HFFc6 (cell line): Measurements from ENCODE around the gene TRAPPC3. TPM values are rescaled to one million over a fixed set of nuclear protein-coding genes. Genes with fewer than 3 reads are reported as not detected.

Experiments
- DNase-seq: peaks from one replicate; pipeline ENCODE4 v3.0.0-alpha.2; 2018
- H3K27ac Mint-ChIP-seq: 2 replicates; pipeline ENCODE4 v1.8.0; 2020; ENCODE audit warnings: mild to moderate bottlenecking, mixed read lengths
- H3K27me3 Mint-ChIP-seq: 2 replicates; pipeline ENCODE4 v1.8.0; 2021; ENCODE audit warnings: mild to moderate bottlenecking, moderate library complexity, mixed read lengths; ENCODE audit not compliant: insufficient read depth
- H3K36me3 Mint-ChIP-seq: 2 replicates; pipeline ENCODE4 v1.8.0; 2021; ENCODE audit warnings: low read depth, mixed read lengths
- H3K4me1 Mint-ChIP-seq: 2 replicates; pipeline ENCODE4 v1.8.0; 2020; ENCODE audit warnings: low read depth, mixed read lengths
- H3K4me3 Mint-ChIP-seq: 2 replicates; pipeline ENCODE4 v1.8.0; 2020; ENCODE audit warnings: mild to moderate bottlenecking, moderate library complexity, mixed read lengths
- H3K9me3 Mint-ChIP-seq: 2 replicates; pipeline ENCODE4 v1.8.0; 2020; ENCODE audit warnings: mild to moderate bottlenecking, mixed read lengths
- total RNA-seq, 6 experiments: library from RNA; stranded (reverse); fragmentation: NEBNext Ultra II Directional; extraction: Animal tissue kit (Norgen Biotek cat#: 25700); gene quantifications; 2 replicates in 1 of 6; 3 replicates in 5 of 6; pipeline ENCODE4 v1.2.3, GENCODE V29; 2021
- TF ChIP-seq, protein P1 (sequence below): fragments of 200-600 bp; sonication (generic); IDR thresholded peaks from 2 replicates; pipeline ENCODE4 v1.5.0; 2021; ENCODE audit warnings: antibody characterized with exemption, mild to moderate bottlenecking

TRAPPC3 gene
- total RNA-seq, 6 experiments from 2014 or later, result 76.6 to 93.4 (median 78.6) TPM

DNA sequence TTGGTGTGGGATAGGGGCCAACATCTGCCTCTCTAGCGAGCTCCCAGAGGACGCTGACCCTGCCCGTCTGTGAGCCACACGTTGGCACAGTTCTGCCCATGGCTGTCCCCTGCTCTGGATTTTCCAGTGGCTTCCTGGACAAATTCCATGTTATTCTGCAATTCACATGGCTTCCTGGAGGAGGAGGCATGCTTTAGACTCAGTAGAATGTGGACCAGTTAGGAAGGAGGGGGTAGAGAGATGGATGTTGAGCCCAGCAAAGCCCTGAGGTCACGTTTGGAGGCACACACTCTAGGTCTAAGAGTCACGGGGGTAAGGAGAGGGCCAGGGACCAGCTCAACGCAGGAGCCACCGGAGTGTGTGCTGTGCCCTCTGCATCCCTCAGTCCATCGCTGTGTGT lies 36.5 kb downstream of the TRAPPC3 start:
- Mint-ChIP-seq H3K4me1 (peaks cover 77% of the 10 kb centered on the region), H3K27me3 (peaks cover 1% of the 10 kb centered on the region), H3K4me3 (no peak overlapping the region), H3K9me3 (no peaks in the 10 kb centered on the region), H3K27ac (no peak overlapping the region), H3K36me3 (no peaks in the 10 kb centered on the region)
- no peak for DNase-seq
- TF ChIP-seq, protein P1, sequence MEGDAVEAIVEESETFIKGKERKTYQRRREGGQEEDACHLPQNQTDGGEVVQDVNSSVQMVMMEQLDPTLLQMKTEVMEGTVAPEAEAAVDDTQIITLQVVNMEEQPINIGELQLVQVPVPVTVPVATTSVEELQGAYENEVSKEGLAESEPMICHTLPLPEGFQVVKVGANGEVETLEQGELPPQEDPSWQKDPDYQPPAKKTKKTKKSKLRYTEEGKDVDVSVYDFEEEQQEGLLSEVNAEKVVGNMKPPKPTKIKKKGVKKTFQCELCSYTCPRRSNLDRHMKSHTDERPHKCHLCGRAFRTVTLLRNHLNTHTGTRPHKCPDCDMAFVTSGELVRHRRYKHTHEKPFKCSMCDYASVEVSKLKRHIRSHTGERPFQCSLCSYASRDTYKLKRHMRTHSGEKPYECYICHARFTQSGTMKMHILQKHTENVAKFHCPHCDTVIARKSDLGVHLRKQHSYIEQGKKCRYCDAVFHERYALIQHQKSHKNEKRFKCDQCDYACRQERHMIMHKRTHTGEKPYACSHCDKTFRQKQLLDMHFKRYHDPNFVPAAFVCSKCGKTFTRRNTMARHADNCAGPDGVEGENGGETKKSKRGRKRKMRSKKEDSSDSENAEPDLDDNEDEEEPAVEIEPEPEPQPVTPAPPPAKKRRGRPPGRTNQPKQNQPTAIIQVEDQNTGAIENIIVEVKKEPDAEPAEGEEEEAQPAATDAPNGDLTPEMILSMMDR, result no peak

DNA sequence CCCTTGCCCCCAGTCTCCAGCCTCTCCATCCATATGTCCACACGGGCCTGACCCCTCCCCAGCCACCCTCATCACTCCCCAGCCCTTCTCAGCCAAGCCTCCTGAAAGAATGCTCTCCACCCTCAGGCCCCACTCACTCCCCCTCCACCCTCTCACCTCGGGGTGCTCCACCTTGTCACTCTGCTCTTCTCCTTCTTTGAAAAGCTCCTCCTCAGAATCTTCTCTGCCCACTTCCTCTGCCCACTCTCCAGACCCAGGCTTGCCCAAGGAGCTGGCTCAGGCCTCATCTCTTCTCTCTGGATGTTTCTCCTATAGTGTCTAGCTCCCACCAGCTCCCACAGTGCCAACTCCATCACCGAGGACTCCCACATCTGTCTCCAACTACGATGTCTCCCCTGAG lies 38.1 kb downstream of the TRAPPC3 start:
- no peaks in the 10 kb centered on the region for H3K9me3 Mint-ChIP-seq
- no peak for DNase-seq
- H3K27ac Mint-ChIP-seq, result peak overlapping the region; percentile 33; the same call in 1 of the 2 replicates
- TF ChIP-seq, protein P1, result no peak
- peaks cover 1% of the 10 kb centered on the region for H3K27me3 Mint-ChIP-seq
- peaks cover 69% of the 10 kb centered on the region for H3K4me1 Mint-ChIP-seq
- no peak overlapping the region for H3K4me3 Mint-ChIP-seq
- no peaks in the 10 kb centered on the region for H3K36me3 Mint-ChIP-seq

DNA sequence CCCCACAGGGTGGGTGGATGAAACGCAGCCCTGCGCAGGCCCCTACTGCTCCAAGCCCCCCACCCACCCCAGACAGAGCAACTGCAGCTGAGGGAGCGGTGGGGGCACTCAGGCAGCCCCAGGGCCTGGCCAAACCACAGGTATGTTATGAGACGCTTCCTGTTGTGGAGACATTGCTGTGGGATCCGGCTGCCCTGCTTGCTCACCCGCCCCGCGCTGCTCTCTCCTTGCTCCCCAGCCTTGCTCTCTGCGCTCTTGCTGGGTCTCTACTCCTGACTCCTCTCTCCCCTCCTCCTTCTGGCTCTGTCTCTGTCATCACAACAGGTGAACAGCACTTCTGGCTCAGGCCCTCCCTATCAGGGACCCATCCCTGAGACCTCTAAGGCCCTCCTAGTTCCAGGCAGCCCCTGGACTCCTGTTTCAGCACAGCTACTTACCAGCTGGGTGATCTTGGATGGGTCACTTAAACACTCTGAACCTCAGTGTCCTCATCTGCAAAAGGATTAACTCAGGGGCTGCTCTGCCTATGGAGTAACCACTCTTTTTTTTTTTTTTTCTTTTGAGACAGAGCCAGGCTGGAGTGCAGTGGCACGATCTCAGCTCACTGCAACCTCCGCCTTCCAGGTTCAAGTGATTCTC lies 40.1 kb downstream of the TRAPPC3 start:
- Mint-ChIP-seq H3K27me3 (peaks cover 1% of the 10 kb centered on the region), H3K4me3 (peak overlapping the region; percentile 57), H3K4me1 (peaks cover 52% of the 10 kb centered on the region), H3K9me3 (no peaks in the 10 kb centered on the region), H3K27ac (peak overlapping the region; percentile 96), H3K36me3 (no peaks in the 10 kb centered on the region)
- TF ChIP-seq, protein P1, result no peak
- peak; percentile 76 for DNase-seq

DNA sequence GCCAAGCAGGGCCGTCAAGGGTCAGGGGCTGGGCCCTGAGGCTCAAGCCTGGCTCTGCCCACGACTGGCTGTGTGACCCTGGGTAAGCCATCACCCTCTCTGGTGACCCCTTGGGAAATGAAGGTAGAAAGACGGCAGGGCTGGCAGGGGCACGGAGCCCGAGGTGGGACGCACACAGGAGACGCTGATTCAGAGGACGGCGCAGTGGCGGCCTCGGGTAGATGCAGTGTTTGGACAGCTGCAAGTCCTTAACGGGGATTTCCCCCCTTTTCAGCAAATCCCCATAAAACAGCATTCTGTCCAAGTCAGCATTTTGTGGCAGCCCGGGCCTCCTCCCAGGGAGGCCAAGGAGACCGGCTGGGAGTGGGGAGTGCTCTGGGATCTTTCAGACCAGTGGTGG lies 41.0 kb downstream of the TRAPPC3 start:
- Mint-ChIP-seq H3K4me3 (peak overlapping the region; percentile 34; the same call in 1 of the 2 replicates), H3K4me1 (peaks cover 47% of the 10 kb centered on the region), H3K27ac (peak overlapping the region; percentile 96), H3K9me3 (no peaks in the 10 kb centered on the region), H3K27me3 (peaks cover 1% of the 10 kb centered on the region), H3K36me3 (no peaks in the 10 kb centered on the region)
- TF ChIP-seq, protein P1, result no peak
- DNase-seq, result peak; percentile 64

DNA sequence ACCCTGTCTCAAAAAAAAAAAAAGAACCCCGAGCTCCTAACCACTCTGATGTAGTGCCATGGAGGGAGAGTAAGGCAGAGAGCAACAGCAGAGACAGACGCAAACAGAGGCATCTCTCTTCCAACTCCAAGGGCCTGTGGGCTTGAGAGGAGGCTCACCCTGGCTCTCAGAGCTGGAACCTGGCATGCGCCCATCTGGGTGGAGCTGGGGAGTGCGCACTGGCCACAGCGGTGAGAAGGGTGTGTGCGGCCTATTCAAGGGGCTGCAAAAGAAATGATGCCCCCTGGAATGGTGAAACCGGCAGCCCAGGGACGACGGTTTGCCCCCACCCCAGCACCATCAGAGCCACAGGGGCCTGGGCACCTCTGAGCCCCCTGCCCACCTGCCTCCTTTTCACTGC lies 41.9 kb downstream of the TRAPPC3 start:
- Mint-ChIP-seq H3K27ac (no peak overlapping the region), H3K27me3 (no peaks in the 10 kb centered on the region; the same call in 1 of the 2 replicates), H3K4me1 (peaks cover 40% of the 10 kb centered on the region), H3K9me3 (no peaks in the 10 kb centered on the region), H3K36me3 (no peaks in the 10 kb centered on the region), H3K4me3 (no peak overlapping the region)
- no peak for DNase-seq
- TF ChIP-seq, protein P1, result no peak
